ENCODE results near the gene ATF4.

DNA sequence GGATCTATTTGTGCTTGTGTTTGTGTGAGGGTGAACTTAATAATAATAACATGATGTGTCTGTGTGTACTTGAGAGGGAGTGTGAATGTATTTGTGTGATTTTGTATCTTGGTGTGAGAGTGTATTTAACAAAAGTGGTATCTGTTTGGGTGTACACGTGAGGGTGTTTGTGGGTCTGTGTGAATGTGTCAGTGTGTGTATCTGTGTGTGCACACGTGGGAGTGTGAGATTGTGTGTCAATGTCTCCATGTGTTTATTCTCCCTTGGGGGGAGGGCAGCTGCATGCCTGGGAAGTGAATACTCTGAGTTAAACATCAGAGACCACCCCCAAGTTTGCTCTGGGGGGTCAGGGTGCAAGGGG is 27.2 kb downstream of the ATF4 start:
- TF ChIP-seq, protein P1, sequence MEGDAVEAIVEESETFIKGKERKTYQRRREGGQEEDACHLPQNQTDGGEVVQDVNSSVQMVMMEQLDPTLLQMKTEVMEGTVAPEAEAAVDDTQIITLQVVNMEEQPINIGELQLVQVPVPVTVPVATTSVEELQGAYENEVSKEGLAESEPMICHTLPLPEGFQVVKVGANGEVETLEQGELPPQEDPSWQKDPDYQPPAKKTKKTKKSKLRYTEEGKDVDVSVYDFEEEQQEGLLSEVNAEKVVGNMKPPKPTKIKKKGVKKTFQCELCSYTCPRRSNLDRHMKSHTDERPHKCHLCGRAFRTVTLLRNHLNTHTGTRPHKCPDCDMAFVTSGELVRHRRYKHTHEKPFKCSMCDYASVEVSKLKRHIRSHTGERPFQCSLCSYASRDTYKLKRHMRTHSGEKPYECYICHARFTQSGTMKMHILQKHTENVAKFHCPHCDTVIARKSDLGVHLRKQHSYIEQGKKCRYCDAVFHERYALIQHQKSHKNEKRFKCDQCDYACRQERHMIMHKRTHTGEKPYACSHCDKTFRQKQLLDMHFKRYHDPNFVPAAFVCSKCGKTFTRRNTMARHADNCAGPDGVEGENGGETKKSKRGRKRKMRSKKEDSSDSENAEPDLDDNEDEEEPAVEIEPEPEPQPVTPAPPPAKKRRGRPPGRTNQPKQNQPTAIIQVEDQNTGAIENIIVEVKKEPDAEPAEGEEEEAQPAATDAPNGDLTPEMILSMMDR (conservative IDR thresholded peaks at IDR 0.05): no peak
- TF ChIP-seq EZH2 (IDR thresholded peaks at IDR 0.05; ENCODE audit: low read depth): no peak

Data from PC-9 (cell line).